SH-SY5Y (cell line): Measurements from ENCODE around the gene ARHGEF3.

Source experiments
- GATA2 ChIP-seq: IDR thresholded peaks from 2 replicates; pipeline ENCODE4 v1.6.1; 2011; ENCODE audit warnings: mild to moderate bottlenecking, low read depth, low read length
- GATA3 ChIP-seq: IDR thresholded peaks from 2 replicates; pipeline ENCODE4 v1.6.1; 2011; ENCODE audit warnings: low read depth, mild to moderate bottlenecking, low read length, moderate library complexity

Gene ARHGEF3

GRCh38 chr3:56681984-56682461 is 119.7 kb downstream of the ARHGEF3 start:
- no peak for TF ChIP-seq GATA2
- TF ChIP-seq GATA3 = no peak

- TF ChIP-seq GATA3 = no peak
- TF ChIP-seq GATA2 = no peak
Measured at GRCh38 chr3:56680054-56680580, 121.6 kb downstream of the ARHGEF3 start.
